DMS79 (cell line): ENCODE data around the gene GID4.

ENCODE experiments used
- DNase-seq: peaks from one replicate; lab custom pipeline; 2025; lab: John Stamatoyannopoulos, UW

Gene GID4

GRCh38 chr17:18102640-18103039, 63.4 kb downstream of the GID4 start:
- DNase-seq = no peak

GRCh38 chr17:18105027-18105426, 65.8 kb downstream of the GID4 start:
- DNase-seq = no peak

- no peak for DNase-seq
Observed at GRCh38 chr17:18105595-18105994, 66.4 kb downstream of the GID4 start.

- no peak for DNase-seq
Observed at GRCh38 chr17:18106211-18106610, 67.0 kb downstream of the GID4 start.

- no peak for DNase-seq
Observed at GRCh38 chr17:18107061-18107790, 68.0 kb downstream of the GID4 start.

GRCh38 chr17:18107971-18108370, 68.8 kb downstream of the GID4 start:
- no peak for DNase-seq

- DNase-seq = no peak
Observed at GRCh38 chr17:18108401-18109312, 69.4 kb downstream of the GID4 start, which contains the start of gene MYO15A. Gene MYO15A (plus strand): TSS chr17:18108756. CDS start chr17:18118801, 10,045 bp downstream.

GRCh38 chr17:18109935-18110485, 70.8 kb downstream of the GID4 start:
- DNase-seq = no peak

- no peak for DNase-seq
Observed at GRCh38 chr17:18110636-18111145, 71.5 kb downstream of the GID4 start.

- no peak for DNase-seq
Observed at GRCh38 chr17:18111330-18111971, 72.2 kb downstream of the GID4 start.

- no peak for DNase-seq
Observed at GRCh38 chr17:18115517-18115916, 76.3 kb downstream of the GID4 start.

GRCh38 chr17:18116078-18116477, 76.9 kb downstream of the GID4 start:
- no peak for DNase-seq

GRCh38 chr17:18117533-18117932, 78.3 kb downstream of the GID4 start:
- DNase-seq = no peak
